Spinal cord (tissue), 10 donors: ENCODE data around the gene PDE9A. TPM values are rescaled to one million over a fixed set of nuclear protein-coding genes. Genes with fewer than 3 reads are reported as not detected.
"Not testable (repeated sequence)": the region's sequence is repeated elsewhere in the genome, so short reads cannot be mapped to it uniquely, and the experiment has no call there.

Source experiments
- DNase-seq, 6 donors: peaks; one replicate each; pipeline versions ENCODE4 v3.0.0 to v3.0.0-alpha.2; 2013 to 2015; ENCODE audit warnings: low spot score in 6 of 6, low read depth in 4 of 6
- H3K27ac ChIP-seq: one replicate; pipeline ENCODE4 v1.5.1; 2013; ENCODE audit warnings: low read depth, low read length, control low read depth
- H3K27me3 ChIP-seq: one replicate; pipeline ENCODE4 v1.6.1; 2013; ENCODE audit warnings: low read length; ENCODE audit not compliant: control insufficient read depth, insufficient read depth
- H3K36me3 ChIP-seq: one replicate; pipeline ENCODE4 v1.6.1; 2013; ENCODE audit warnings: low read length; ENCODE audit not compliant: control insufficient read depth, insufficient read depth
- H3K4me1 ChIP-seq: one replicate; pipeline ENCODE4 v1.6.1; 2013; ENCODE audit warnings: low read length; ENCODE audit not compliant: control insufficient read depth, insufficient read depth
- H3K4me3 ChIP-seq: one replicate; pipeline ENCODE4 v1.5.1; 2013; ENCODE audit warnings: low read depth, low read length, control low read depth
- H3K9me3 ChIP-seq: one replicate; pipeline ENCODE4 v1.6.1; 2013; ENCODE audit warnings: low read length; ENCODE audit not compliant: control insufficient read depth, insufficient read depth
- WGBS: methylation state at CpG from one replicate; pipeline ENCODE4 v1.1.5; 2013; ENCODE audit warnings: missing lambda C conversion rate; ENCODE audit not compliant: insufficient coverage; 5-methylcytosine and 5-hydroxymethylcytosine counted together
- polyA plus RNA-seq, 2 donors: library from polyadenylated mRNA; unstranded; fragments of 120-200 nt; gene quantifications; one replicate each; pipeline ENCODE4 v1.2.1, GENCODE V29; 2013; ENCODE audit not compliant: insufficient read length in 2 of 2
- total RNA-seq, 2 donors: library from RNA; depleted of rRNA in 1 of 2; stranded (reverse); fragments of 120-200 nt in 1 of 2; fragments of >200 nt in 1 of 2; gene quantifications; one replicate each; pipeline versions ENCODE4 v1.2.3 to v1.2.4, GENCODE V29; 2013 to 2014
- donor health status: healthy.

Gene PDE9A
- total and polyA plus RNA-seq, 4 donors, result 13.4 to 44.2 (median 28.1) TPM

DNA sequence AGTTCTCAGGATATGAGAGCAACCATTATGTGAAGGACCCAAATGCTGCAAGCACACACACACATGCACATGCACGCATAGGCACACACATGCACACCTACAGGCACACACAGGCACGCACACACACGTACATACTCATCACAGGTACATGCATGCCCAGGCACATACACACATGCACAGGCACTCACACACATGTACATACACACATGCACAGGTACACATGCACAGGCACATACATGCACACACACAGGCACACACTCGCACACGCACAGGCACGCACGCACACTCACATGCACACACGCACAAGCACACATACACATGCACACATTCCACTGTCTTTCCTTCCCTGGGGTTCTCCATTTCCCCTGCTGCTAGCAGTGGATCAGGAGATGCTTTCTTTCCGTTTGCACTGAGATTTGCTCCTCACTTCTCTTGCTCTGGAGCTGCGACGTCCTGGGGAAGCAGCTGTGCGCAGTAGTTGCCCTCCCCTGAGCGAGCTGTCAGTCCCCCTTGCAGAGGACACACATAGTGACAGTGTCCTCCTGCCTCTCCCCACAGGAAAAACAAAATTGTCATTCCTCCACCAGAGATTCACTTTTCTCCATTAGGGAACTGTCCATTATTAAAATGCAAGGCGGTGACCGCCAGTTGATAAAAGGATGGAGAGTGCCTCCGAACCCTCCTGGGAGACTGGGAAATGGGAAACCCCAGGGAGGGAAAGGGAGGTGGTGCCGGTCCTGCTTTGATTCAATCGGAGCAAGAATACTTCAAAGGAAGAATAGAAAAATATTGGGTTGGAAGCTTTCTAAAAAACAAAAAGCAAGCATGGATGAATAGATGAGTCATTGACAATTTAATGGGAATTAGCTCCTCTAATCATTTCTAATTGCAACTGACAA lies 156.4 kb downstream of the PDE9A start:
- WGBS, result 65% methylated on average over 15 of the region's 18 CpGs
- H3K4me1 ChIP-seq, result peaks cover 13% of the 10 kb centered on the region
- H3K4me3 ChIP-seq, result no peak overlapping the region
- H3K9me3 ChIP-seq, result no peaks in the 10 kb centered on the region
- H3K27ac ChIP-seq, result no peak overlapping the region
- peak in 1 of 6 donors; percentile 6 for DNase-seq
- no peaks in the 10 kb centered on the region for H3K27me3 ChIP-seq
- no peaks in the 10 kb centered on the region for H3K36me3 ChIP-seq

GRCh38 chr21:42811960-42812359 lies 158.5 kb downstream of the PDE9A start:
- no peaks in the 10 kb centered on the region for H3K27me3 ChIP-seq
- no peaks in the 10 kb centered on the region for H3K9me3 ChIP-seq
- H3K27ac ChIP-seq, result no peak overlapping the region
- H3K4me3 ChIP-seq, result no peak overlapping the region
- 80% methylated on average over 5 of the region's 6 CpGs for WGBS
- peaks cover 9% of the 10 kb centered on the region for H3K4me1 ChIP-seq
- H3K36me3 ChIP-seq, result no peaks in the 10 kb centered on the region
- no peak for DNase-seq

GRCh38 chr21:42812528-42813241 lies 159.3 kb downstream of the PDE9A start:
- not testable (repeated sequence) for H3K4me1 ChIP-seq, H3K27me3 ChIP-seq, H3K27ac ChIP-seq, DNase-seq, H3K9me3 ChIP-seq, H3K36me3 ChIP-seq, H3K4me3 ChIP-seq
- WGBS, result 40% methylated on average over 1 of the region's 5 CpGs

DNA sequence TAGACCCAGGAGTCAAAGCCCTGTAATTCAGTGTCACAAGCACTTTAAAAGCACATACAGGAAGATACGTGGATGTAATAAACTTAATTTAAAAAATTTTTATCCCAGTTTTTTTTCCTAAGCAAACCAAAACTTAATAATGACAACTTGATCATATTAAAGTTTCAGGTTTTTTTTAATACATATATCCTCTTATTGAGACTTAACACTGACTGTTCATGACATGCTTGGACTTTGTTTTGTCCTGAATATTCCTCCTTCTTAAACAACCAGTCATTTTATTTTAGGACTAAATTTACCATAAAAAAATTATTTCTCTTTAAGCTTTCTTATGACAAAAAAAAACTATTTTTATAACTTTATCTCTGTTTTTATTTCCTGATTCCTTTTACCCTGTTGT lies 161.8 kb downstream of the PDE9A start:
- Histone ChIP-seq H3K4me3 (no peak overlapping the region), H3K27ac (no peak overlapping the region), H3K9me3 (no peaks in the 10 kb centered on the region), H3K4me1 (peaks cover under 1% of the 10 kb centered on the region), H3K36me3 (no peaks in the 10 kb centered on the region), H3K27me3 (no peaks in the 10 kb centered on the region)
- WGBS, result no CpG with 5 or more reads among the region's 1 CpG
- no peak for DNase-seq

- Histone ChIP-seq H3K4me1 (no peaks in the 10 kb centered on the region), H3K27me3 (no peaks in the 10 kb centered on the region), H3K4me3 (no peak overlapping the region), H3K9me3 (no peaks in the 10 kb centered on the region), H3K27ac (no peak overlapping the region), H3K36me3 (no peaks in the 10 kb centered on the region)
- DNase-seq, result peak in 2 of 6 donors; percentile 39 to 65
- WGBS, result no CpG with 5 or more reads among the region's 2 CpGs
Observed at GRCh38 chr21:42818328-42818749, 164.9 kb downstream of the PDE9A start.

- H3K4me3 ChIP-seq, result no peak overlapping the region
- H3K27ac ChIP-seq, result no peak overlapping the region
- no peak for DNase-seq
- no peaks in the 10 kb centered on the region for H3K4me1 ChIP-seq
- no peaks in the 10 kb centered on the region for H3K27me3 ChIP-seq
- H3K36me3 ChIP-seq, result no peaks in the 10 kb centered on the region
- WGBS, result 76% methylated on average over 4 of the region's 7 CpGs
- no peaks in the 10 kb centered on the region for H3K9me3 ChIP-seq
Observed at GRCh38 chr21:42819861-42820615, 166.6 kb downstream of the PDE9A start.

- no peaks in the 10 kb centered on the region for H3K9me3 ChIP-seq
- WGBS, result 100% methylated on average over 5 of the region's 8 CpGs
- H3K36me3 ChIP-seq, result no peaks in the 10 kb centered on the region
- DNase-seq, result no peak
- H3K27me3 ChIP-seq, result no peaks in the 10 kb centered on the region
- no peak overlapping the region for H3K4me3 ChIP-seq
- H3K27ac ChIP-seq, result no peak overlapping the region
- H3K4me1 ChIP-seq, result no peaks in the 10 kb centered on the region
Observed at GRCh38 chr21:42820616-42821465, 167.4 kb downstream of the PDE9A start.
